ENCODE measurements around the gene EPHB1. TPM values are rescaled to one million over a fixed set of nuclear protein-coding genes. Genes with fewer than 3 reads are reported as not detected.

Gene EPHB1
- polyA plus RNA-seq, 1 donor from 2014 or later, result 18.7 TPM

DNA sequence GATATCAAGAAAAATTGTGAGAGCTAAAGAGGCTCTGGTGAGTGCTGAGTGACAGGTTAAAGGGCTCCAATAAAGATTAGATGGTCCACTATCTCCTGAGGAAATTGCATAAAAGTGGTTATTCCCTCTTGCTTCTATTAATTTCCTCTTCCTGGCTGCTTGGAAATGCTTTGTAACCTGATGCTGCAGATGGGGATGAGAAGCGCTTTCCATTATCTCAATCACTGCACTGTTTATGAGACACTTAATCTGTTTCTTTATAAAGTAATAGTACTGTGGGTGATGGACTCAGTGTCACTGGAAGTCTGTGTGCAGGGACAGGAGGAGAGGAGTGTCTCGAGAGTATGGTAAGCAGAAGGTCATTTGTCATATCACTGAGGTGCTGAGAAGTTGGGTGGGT lies 305.3 kb downstream of the EPHB1 start (continued):
- no peak for TF ChIP-seq TAF1 (IDR thresholded peaks at IDR 0.05; ENCODE audit: low read depth)
- no peak for TF ChIP-seq EZH2 (IDR thresholded peaks at IDR 0.05; ENCODE audit: borderline replicate concordance, insufficient read depth, low read length, poor library complexity, severe bottlenecking)
- no peak for TF ChIP-seq MXI1 (conservative IDR thresholded peaks at IDR 0.05; ENCODE audit: poor library complexity, severe bottlenecking)

DNA sequence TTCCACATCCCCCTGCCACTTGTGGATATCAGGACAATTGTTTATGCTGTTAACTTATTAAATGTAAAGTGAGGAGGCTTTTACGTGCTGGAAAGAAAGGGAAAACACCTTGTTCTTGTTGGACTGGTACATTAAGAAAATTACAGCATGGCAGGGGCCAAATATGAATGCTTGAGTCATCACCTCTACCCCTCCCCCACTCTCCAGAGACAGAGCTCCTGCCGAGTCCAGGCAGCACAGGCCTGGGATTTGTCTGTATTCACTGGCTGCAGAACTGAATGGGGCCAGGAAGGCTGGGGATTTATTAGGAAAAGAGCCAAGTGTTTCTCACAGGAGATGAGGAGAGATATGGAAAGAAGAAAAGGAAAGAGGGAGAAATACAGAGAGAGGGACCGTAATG lies 308.9 kb downstream of the EPHB1 start:
- Histone ChIP-seq H4K20me1 (ENCODE audit: insufficient read depth) (no peaks in the 10 kb centered on the region), H3K79me2 (replicated peaks; ENCODE audit: insufficient read depth, low read length) (no peaks in the 10 kb centered on the region), H3K4me2 (ENCODE audit: low read length) (no peak overlapping the region), H3K4me3 (ENCODE audit: low read length) (no peak overlapping the region), H3K9me3 (ENCODE audit: low read length) (no peaks in the 10 kb centered on the region), H3K36me3 (ENCODE audit: insufficient read depth, low read length) (no peaks in the 10 kb centered on the region), H3F3A (ENCODE audit: insufficient read depth, low read length, poor library complexity, severe bottlenecking) (no peaks in the 10 kb centered on the region), H3K9me2 (ENCODE audit: insufficient read depth, low read length) (no peaks in the 10 kb centered on the region), H3K9ac (ENCODE audit: low read length) (no peak overlapping the region), H3K27me3 (ENCODE audit: insufficient read depth, low read depth, low read length) (no peaks in the 10 kb centered on the region), H2AFZ (ENCODE audit: low read depth, low read length) (no peak overlapping the region), H3K27ac (ENCODE audit: low read length) (no peak overlapping the region)
- TF ChIP-seq, protein P1, sequence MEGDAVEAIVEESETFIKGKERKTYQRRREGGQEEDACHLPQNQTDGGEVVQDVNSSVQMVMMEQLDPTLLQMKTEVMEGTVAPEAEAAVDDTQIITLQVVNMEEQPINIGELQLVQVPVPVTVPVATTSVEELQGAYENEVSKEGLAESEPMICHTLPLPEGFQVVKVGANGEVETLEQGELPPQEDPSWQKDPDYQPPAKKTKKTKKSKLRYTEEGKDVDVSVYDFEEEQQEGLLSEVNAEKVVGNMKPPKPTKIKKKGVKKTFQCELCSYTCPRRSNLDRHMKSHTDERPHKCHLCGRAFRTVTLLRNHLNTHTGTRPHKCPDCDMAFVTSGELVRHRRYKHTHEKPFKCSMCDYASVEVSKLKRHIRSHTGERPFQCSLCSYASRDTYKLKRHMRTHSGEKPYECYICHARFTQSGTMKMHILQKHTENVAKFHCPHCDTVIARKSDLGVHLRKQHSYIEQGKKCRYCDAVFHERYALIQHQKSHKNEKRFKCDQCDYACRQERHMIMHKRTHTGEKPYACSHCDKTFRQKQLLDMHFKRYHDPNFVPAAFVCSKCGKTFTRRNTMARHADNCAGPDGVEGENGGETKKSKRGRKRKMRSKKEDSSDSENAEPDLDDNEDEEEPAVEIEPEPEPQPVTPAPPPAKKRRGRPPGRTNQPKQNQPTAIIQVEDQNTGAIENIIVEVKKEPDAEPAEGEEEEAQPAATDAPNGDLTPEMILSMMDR (IDR thresholded peaks at IDR 0.05; ENCODE audit: poor library complexity, severe bottlenecking), result no peak
- TF ChIP-seq POLR2AphosphoS5 (IDR thresholded peaks at IDR 0.05), result no peak
- TF ChIP-seq, protein P2, sequence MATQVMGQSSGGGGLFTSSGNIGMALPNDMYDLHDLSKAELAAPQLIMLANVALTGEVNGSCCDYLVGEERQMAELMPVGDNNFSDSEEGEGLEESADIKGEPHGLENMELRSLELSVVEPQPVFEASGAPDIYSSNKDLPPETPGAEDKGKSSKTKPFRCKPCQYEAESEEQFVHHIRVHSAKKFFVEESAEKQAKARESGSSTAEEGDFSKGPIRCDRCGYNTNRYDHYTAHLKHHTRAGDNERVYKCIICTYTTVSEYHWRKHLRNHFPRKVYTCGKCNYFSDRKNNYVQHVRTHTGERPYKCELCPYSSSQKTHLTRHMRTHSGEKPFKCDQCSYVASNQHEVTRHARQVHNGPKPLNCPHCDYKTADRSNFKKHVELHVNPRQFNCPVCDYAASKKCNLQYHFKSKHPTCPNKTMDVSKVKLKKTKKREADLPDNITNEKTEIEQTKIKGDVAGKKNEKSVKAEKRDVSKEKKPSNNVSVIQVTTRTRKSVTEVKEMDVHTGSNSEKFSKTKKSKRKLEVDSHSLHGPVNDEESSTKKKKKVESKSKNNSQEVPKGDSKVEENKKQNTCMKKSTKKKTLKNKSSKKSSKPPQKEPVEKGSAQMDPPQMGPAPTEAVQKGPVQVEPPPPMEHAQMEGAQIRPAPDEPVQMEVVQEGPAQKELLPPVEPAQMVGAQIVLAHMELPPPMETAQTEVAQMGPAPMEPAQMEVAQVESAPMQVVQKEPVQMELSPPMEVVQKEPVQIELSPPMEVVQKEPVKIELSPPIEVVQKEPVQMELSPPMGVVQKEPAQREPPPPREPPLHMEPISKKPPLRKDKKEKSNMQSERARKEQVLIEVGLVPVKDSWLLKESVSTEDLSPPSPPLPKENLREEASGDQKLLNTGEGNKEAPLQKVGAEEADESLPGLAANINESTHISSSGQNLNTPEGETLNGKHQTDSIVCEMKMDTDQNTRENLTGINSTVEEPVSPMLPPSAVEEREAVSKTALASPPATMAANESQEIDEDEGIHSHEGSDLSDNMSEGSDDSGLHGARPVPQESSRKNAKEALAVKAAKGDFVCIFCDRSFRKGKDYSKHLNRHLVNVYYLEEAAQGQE (IDR thresholded peaks at IDR 0.05; ENCODE audit: borderline replicate concordance), result no peak
- no peak for TF ChIP-seq TAF1 (IDR thresholded peaks at IDR 0.05; ENCODE audit: low read depth)
- no peak for TF ChIP-seq MXI1 (conservative IDR thresholded peaks at IDR 0.05; ENCODE audit: poor library complexity, severe bottlenecking)
- TF ChIP-seq EZH2 (IDR thresholded peaks at IDR 0.05; ENCODE audit: borderline replicate concordance, insufficient read depth, low read length, poor library complexity, severe bottlenecking), result no peak
- no peak for TF ChIP-seq EP300 (conservative IDR thresholded peaks at IDR 0.05; ENCODE audit: poor library complexity, severe bottlenecking)

DNA sequence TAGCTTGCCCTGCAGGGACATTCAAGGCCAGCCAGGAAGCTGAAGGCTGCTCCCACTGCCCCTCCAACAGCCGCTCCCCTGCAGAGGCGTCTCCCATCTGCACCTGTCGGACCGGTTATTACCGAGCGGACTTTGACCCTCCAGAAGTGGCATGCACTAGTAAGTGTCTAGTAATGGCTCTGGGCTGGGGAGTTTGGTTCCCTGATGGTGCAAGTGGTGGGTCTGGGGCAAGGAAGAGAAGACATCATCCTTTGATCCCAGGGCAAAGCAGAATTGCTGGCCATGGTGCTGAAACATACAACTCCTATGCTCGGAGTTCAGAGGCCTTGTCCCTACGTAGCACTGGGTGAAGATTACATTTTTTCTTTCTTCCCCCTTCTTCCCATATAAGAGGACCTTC lies 311.4 kb downstream of the EPHB1 start:
- no peaks in the 10 kb centered on the region for H3K27me3 ChIP-seq (ENCODE audit: insufficient read depth, low read depth, low read length)
- H3K9me3 ChIP-seq (ENCODE audit: low read length), result no peaks in the 10 kb centered on the region
- no peaks in the 10 kb centered on the region for H3K9me2 ChIP-seq (ENCODE audit: insufficient read depth, low read length)
- H3K4me3 ChIP-seq (ENCODE audit: low read length), result no peak overlapping the region
- H3K9ac ChIP-seq (ENCODE audit: low read length), result no peak overlapping the region
- H3F3A ChIP-seq (ENCODE audit: insufficient read depth, low read length, poor library complexity, severe bottlenecking), result no peaks in the 10 kb centered on the region
- TF ChIP-seq EZH2 (IDR thresholded peaks at IDR 0.05; ENCODE audit: borderline replicate concordance, insufficient read depth, low read length, poor library complexity, severe bottlenecking) (no peak), TAF1 (IDR thresholded peaks at IDR 0.05; ENCODE audit: low read depth) (no peak), POLR2AphosphoS5 (IDR thresholded peaks at IDR 0.05) (no peak), RAD21 (conservative IDR thresholded peaks at IDR 0.05) (no peak), MXI1 (conservative IDR thresholded peaks at IDR 0.05; ENCODE audit: poor library complexity, severe bottlenecking) (no peak), SMC3 (conservative IDR thresholded peaks at IDR 0.05; ENCODE audit: poor library complexity) (no peak), EP300 (conservative IDR thresholded peaks at IDR 0.05; ENCODE audit: poor library complexity, severe bottlenecking) (no peak)
- TF ChIP-seq, protein P2 (IDR thresholded peaks at IDR 0.05; ENCODE audit: borderline replicate concordance), result no peak
- TF ChIP-seq, protein P1 (IDR thresholded peaks at IDR 0.05; ENCODE audit: poor library complexity, severe bottlenecking), result no peak
- H3K79me2 ChIP-seq (replicated peaks; ENCODE audit: insufficient read depth, low read length), result no peaks in the 10 kb centered on the region
- no peak overlapping the region for H3K27ac ChIP-seq (ENCODE audit: low read length)
- no peaks in the 10 kb centered on the region for H3K36me3 ChIP-seq (ENCODE audit: insufficient read depth, low read length)
- no peaks in the 10 kb centered on the region for H4K20me1 ChIP-seq (ENCODE audit: insufficient read depth)
- no peak overlapping the region for H2AFZ ChIP-seq (ENCODE audit: low read depth, low read length)
- H3K4me2 ChIP-seq (ENCODE audit: low read length), result no peak overlapping the region
